Right cardiac atrium (tissue), 5 donors: ENCODE data around the gene MAP3K13. TPM values are rescaled to one million over a fixed set of nuclear protein-coding genes. Genes with fewer than 3 reads are reported as not detected.

Source experiments
- ATAC-seq, 2 donors: fragments of 200-7000 bp; cut with Tn5 transposase; one replicate each; pipeline versions ENCODE4 v1.8.0 to v1.9.1; 2020; ENCODE audit warnings: moderate library complexity in 2 of 2, mild to moderate bottlenecking in 1 of 2
- DNase-seq, 3 donors: peaks; one replicate each; pipeline ENCODE4 v3.0.0-alpha.2; 2020
- H3K27ac ChIP-seq: one replicate; pipeline ENCODE4 v1.5.1; 2013; ENCODE audit warnings: mild to moderate bottlenecking, low read length, control low read depth, moderate library complexity
- H3K27me3 ChIP-seq: one replicate; pipeline ENCODE4 v1.6.1; 2013; ENCODE audit not compliant: control insufficient read depth, insufficient read depth
- H3K4me1 ChIP-seq: one replicate; pipeline ENCODE4 v1.6.1; 2013; ENCODE audit warnings: low read length; ENCODE audit not compliant: control insufficient read depth, insufficient read depth
- H3K4me3 ChIP-seq: one replicate; pipeline ENCODE4 v1.5.1; 2013; ENCODE audit warnings: low read length, control low read depth
- H3K9me3 ChIP-seq: one replicate; pipeline ENCODE4 v1.6.1; 2013; ENCODE audit warnings: low read length; ENCODE audit not compliant: control insufficient read depth
- WGBS: extraction: QIAGEN DNeasy Blood & Tissue Kit; methylation state at CpG from one replicate; pipeline ENCODE4 v1.1.7; 2013; 5-methylcytosine and 5-hydroxymethylcytosine counted together
- intact Hi-C, 4 donors: fragments of 100-400 bp; cut with DNase I; formaldehyde crosslinking; loops; one replicate each; pipeline versions ENCODE4 v1.11.0 to v1.14.0; 2022 to 2023
- polyA plus RNA-seq: library from polyadenylated mRNA; stranded (reverse); fragments of 200-250 nt; gene quantifications from one replicate; pipeline ENCODE4 v1.2.3, GENCODE V29; 2013
- total RNA-seq, 4 donors: library from RNA; stranded (reverse); fragmentation: NEBNext Ultra II Directional; extraction: Animal tissue kit (Norgen Biotek cat#: 25700); gene quantifications; one replicate each; pipeline ENCODE4 v1.2.1, GENCODE V29; 2021
- donor health status: healthy with polysubstance abuse.
- donor health status: DM: no; HTN: yes; CAD: no.
- donor health status: DM: no; HTN: no; CAD: no.
- donor health status: DM: no; HTN: yes; CAD: no; lungs with severe emphysema.
- donor health status: DM: yes; HTN: yes; CAD: no.

The MAP3K13 gene
- total and polyA plus RNA-seq, 5 donors: 10.8 to 18.5 (median 12.3) TPM

DNA sequence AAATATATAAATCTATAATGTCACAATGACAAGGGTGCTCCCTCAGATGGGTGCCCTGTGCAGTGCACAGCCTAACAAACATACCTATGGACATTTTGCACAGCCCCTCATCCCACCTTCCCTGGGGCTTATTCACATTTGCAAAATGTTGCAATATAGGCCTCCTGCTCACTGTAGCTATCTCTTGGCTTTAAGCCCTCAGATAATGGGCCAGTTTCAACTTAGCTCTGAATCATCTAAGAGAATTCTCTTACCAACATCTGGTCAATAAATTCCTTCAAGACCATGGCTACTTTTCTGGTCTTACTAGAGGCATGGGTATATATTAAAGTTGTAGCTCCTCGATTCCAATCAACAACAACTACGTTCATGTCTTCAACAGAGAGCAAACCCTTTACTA lies 171.6 kb downstream of the MAP3K13 start:
- Histone ChIP-seq H3K27ac (no peak overlapping the region), H3K4me3 (no peak overlapping the region), H3K4me1 (no peaks in the 10 kb centered on the region), H3K27me3 (no peaks in the 10 kb centered on the region), H3K9me3 (no peaks in the 10 kb centered on the region)
- ATAC-seq: no peak
- WGBS: 85% methylated on average over 2 of the region's 2 CpGs
- intact Hi-C loops: no loop called here
- no peak for DNase-seq

DNA sequence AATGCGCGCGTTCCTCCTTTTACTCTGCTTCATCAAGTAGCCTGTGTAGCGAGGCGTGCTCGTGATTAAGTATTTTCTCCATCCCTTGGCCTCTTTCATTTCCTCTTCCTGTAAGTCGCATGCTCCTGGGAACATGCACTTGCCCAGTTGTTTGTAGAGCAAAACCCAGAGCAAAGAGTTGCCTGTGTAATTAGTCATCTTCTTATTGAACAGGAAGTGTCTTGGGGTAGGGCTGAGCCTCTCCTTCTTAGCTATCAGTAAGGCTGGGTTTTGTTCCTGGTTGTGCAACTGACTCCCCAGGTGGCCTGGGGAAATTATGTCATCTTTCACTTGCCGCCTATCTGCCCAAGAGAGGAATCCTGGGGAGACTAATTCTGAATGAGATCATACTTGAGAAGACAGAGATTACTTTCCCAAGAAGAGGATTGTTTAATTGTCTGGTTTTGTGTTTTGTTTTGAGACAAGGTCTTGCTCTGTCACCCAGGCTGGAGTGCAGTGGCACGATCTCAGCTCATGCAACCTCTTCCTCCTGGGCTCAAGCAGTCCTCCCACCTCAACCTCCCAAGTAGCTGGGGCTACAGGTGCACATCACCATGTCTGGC lies 174.5 kb downstream of the MAP3K13 start:
- DNase-seq (peak in 2 of 3 donors; percentile 40 to 57), ATAC-seq (peak; percentile 93 to 96)
- no peak overlapping the region for H3K4me3 ChIP-seq
- H3K9me3 ChIP-seq: no peaks in the 10 kb centered on the region
- no peaks in the 10 kb centered on the region for H3K4me1 ChIP-seq
- H3K27me3 ChIP-seq: no peaks in the 10 kb centered on the region
- H3K27ac ChIP-seq: no peak overlapping the region
- WGBS: 34% methylated on average over 9 of the region's 9 CpGs
- intact Hi-C loops: no loop called here

Other genes with a start within 250 kb of the MAP3K13 start
- gene C3orf70, start 210.1 kb upstream of the MAP3K13 start, total RNA-seq: 1 to 10 TPM; 2.5 to 3.6 (median 3.0) TPM
- 1.7 TPM for gene C3orf70, start 210.1 kb upstream of the MAP3K13 start, polyA plus RNA-seq
- gene EHHADH, start 109.1 kb upstream of the MAP3K13 start, total RNA-seq: 10 to 100 TPM in 3 of 4 donors, 1 to 10 TPM in 1; 6.6 to 14.4 (median 14.0) TPM
- 5.9 TPM for gene EHHADH, start 109.1 kb upstream of the MAP3K13 start, polyA plus RNA-seq
- gene TMEM41A, start 135.9 kb downstream of the MAP3K13 start, total RNA-seq: 10 to 100 TPM; 10.9 to 11.8 (median 11.6) TPM
- gene TMEM41A, start 135.9 kb downstream of the MAP3K13 start, polyA plus RNA-seq: 8.5 TPM
- under 1 TPM; 0.14 to 0.62 (median 0.31) TPM for gene LIPH, start 189.5 kb downstream of the MAP3K13 start, total RNA-seq
- gene LIPH, start 189.5 kb downstream of the MAP3K13 start, polyA plus RNA-seq: 0.07 TPM
- 10 to 100 TPM; 27.5 to 30.1 (median 29.0) TPM for gene SENP2, start 223.2 kb downstream of the MAP3K13 start, total RNA-seq
- gene SENP2, start 223.2 kb downstream of the MAP3K13 start, polyA plus RNA-seq: 9.2 TPM